GM13977 (cell line): ENCODE data around the gene PRCC.
A peak's percentile ranks its signal among the peaks of the same experiment; 100 is the strongest.

Source experiments
- DNase-seq: peaks from one replicate; pipeline ENCODE4 v3.0.0; 2012; ENCODE audit warnings: low spot score
- in situ Hi-C: fragments of 300-500 bp; cut with MboI; formaldehyde crosslinking; loops from one replicate; pipeline ENCODE4 v1.12.0; 2022; ENCODE audit warnings: low sequenced_read_pairs, low pct_unique_long_range_greater_than_20kb, mixed read lengths, inconsistent platforms; ENCODE audit not compliant: unreplicated experiment
- TF ChIP-seq, protein P1 (sequence below): IDR thresholded peaks from 2 replicates; pipeline ENCODE4 v1.5.1; 2012; ENCODE audit warnings: mild to moderate bottlenecking, control low read depth; ENCODE audit not compliant: insufficient read depth; ENCODE audit errors: extremely low read depth, missing control alignments

The PRCC gene, protein sequence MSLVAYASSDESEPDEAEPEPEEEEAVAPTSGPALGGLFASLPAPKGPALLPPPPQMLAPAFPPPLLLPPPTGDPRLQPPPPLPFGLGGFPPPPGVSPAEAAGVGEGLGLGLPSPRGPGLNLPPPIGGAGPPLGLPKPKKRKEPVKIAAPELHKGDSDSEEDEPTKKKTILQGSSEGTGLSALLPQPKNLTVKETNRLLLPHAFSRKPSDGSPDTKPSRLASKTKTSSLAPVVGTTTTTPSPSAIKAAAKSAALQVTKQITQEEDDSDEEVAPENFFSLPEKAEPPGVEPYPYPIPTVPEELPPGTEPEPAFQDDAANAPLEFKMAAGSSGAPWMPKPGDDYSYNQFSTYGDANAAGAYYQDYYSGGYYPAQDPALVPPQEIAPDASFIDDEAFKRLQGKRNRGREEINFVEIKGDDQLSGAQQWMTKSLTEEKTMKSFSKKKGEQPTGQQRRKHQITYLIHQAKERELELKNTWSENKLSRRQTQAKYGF

DNA sequence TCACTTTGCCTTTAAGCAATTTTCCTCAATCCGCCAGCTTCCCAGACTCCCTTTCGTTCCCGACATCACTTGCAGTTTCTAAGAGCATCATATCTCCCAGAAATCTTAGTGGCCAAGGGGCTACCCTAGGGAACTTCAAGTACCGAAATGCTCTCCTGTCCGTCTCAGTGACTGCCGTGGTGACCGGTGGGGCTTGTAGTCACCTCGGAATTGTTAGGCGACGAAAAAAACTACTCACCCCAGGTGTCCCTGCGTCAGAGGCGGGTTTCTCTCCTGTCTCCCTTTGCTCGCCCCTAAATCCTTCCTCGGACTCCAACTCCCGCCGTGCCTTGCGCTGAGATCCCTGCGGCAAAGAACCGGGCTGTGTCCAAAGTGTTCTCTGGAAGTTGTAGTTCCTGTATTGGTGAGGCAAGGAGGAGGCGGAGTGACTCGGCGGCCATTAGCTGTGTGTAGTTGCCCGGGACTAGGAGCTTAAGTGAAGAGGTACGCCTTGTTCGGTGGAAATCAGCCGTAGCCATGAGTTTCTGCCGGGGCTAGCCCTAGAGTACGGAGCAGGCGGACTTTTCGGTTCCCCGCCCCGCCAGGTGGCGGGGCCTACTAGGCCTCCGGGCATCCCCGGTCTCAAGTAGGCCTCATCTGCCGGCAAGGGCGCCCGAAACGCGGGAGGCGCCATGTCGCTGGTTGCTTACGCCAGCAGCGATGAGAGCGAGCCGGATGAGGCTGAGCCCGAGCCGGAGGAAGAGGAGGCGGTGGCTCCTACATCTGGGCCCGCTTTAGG is at the start of gene PRCC:
TSS of gene PRCC (plus strand) at position 435 of the 778 bp plus-strand sequence. CDS start at position 672, 237 bp downstream.
- peak; percentile 90 for DNase-seq
- in situ Hi-C loops = no loop called here
- TF ChIP-seq, protein P1, sequence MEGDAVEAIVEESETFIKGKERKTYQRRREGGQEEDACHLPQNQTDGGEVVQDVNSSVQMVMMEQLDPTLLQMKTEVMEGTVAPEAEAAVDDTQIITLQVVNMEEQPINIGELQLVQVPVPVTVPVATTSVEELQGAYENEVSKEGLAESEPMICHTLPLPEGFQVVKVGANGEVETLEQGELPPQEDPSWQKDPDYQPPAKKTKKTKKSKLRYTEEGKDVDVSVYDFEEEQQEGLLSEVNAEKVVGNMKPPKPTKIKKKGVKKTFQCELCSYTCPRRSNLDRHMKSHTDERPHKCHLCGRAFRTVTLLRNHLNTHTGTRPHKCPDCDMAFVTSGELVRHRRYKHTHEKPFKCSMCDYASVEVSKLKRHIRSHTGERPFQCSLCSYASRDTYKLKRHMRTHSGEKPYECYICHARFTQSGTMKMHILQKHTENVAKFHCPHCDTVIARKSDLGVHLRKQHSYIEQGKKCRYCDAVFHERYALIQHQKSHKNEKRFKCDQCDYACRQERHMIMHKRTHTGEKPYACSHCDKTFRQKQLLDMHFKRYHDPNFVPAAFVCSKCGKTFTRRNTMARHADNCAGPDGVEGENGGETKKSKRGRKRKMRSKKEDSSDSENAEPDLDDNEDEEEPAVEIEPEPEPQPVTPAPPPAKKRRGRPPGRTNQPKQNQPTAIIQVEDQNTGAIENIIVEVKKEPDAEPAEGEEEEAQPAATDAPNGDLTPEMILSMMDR = no peak

DNA sequence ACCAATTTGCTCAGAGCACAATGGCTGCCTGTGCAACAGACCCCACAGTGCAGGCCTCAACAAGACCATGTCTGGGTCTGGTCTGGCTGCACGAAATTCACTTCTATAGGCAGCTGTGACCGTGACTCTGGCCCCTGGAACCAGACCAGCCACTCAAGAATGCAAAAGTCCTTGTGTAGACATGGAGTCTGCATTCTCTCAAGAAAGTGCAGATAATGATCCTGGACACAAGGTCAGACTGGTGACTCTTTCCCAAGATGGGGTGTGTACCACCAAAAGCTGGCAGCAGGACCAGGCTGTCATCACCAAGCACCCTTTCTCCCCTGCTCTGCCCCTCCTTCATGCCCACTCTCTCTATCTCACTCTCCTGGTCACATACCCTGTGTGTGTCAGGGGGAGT is 46.2 kb upstream of the PRCC start:
- DNase-seq = no peak
- TF ChIP-seq, protein P1 = no peak
- in situ Hi-C loops = loop anchor here (25.0 kb wide), 1 partner anchor 141 kb away; the partner anchor contains the start of genes INSRR and NTRK1

DNA sequence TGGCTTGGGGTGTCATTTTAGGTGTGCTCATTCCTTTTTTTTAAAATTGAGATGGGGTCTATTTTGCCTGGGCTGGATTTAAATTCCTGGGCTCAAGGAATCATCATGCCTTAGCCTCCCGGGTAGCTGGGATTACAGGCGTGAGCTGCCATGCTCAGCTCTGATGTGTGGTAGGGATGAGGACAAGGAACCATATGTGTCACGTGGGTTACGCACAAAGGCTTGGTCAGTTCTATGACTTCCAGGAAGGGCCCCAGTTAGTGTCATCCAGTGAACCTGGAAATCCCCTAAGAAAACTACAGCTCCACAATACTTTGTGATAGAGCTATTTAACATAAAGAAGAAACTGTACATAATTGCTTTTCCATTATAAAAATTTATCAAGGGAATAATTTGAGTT is 45.8 kb upstream of the PRCC start:
- TF ChIP-seq, protein P1 = no peak
- DNase-seq = no peak
- in situ Hi-C loops = loop anchor here (25.0 kb wide), 1 partner anchor 141 kb away; the partner anchor contains the start of genes INSRR and NTRK1

GRCh38 chr1:156725683-156726280 is 41.6 kb upstream of the PRCC start:
- TF ChIP-seq, protein P1 = peak; percentile 96
- in situ Hi-C loops = no loop called here
- peak; percentile 85 for DNase-seq

DNA sequence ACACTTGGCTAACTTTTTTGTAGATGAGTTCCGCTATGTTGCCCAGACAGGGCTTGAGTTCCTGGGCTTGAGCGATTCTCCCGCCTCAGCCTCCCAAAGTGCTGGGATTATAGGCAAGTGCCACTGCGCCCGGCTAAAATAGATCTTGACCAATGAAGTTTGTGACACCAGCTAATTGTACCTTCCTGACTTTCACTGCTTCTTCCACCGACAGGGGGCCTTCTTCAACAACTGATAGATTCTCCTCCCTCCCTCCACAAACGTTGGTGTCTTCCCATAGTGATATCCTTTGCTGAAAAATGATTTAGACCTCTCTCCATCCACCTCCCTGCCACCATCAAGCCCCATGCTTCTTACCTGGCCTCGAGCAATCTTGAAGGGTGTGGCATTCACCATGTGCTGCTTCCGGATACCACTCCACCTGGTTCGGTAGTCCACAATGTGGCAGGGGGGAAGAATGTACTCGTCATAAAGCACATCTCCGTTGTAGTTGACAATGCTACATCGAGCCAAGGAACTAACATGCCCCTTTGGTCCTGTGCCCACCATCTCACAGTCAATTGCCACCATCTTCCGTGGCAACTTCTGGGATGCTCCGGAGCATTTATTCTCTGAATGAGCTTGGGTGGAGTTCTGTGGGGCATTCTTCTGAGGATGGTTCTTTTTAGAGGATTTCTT is 40.6 kb upstream of the PRCC start:
- peak; percentile 73 for DNase-seq
- TF ChIP-seq, protein P1 = peak; percentile 71
- in situ Hi-C loops = no loop called here

DNA sequence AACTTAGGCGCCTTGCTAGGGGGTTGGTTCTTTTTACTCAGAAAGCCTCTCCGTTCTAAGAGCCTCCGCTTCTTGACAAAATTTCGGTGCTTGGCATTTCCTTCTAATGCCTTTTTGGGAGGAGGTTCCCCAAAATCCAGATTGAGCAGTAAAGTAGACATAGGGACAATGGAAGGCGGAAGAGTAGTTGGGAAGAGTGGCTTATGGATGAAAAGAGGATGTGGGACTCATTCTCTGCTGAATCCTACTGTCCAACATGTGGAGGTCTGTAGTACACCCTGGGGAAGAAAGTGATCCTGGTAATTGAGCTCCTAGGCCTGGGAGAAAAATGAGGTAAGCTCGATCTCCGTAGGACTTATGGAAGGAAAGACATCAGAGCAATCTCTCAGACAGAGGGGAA is 39.8 kb upstream of the PRCC start:
- in situ Hi-C loops = no loop called here
- DNase-seq = no peak
- TF ChIP-seq, protein P1 = no peak
